Kidney epithelial cell (primary cell): ENCODE data around the gene EIF4A3. TPM values are rescaled to one million over a fixed set of nuclear protein-coding genes. Genes with fewer than 3 reads are reported as not detected.

Experiments
- DNase-seq: peaks from one replicate; pipeline ENCODE4 v3.0.0-alpha.2; 2010; ENCODE audit warnings: low read depth
- H3K27me3 ChIP-seq: 2 replicates; pipeline ENCODE4 v1.6.0; 2011; ENCODE audit warnings: low read length; ENCODE audit not compliant: control insufficient read depth, insufficient read depth
- H3K36me3 ChIP-seq: 2 replicates; pipeline ENCODE4 v1.5.1; 2011; ENCODE audit warnings: low read length; ENCODE audit not compliant: control insufficient read depth, insufficient read depth
- H3K4me3 ChIP-seq: 2 replicates; pipeline ENCODE4 v1.5.1; 2011; ENCODE audit warnings: low read depth, mild to moderate bottlenecking, control low read depth, low read length
- total RNA-seq: library from RNA; depleted of rRNA; stranded (reverse); fragments of >200 nt; gene quantifications from 2 replicates; pipeline ENCODE4 v1.2.3, GENCODE V29; 2015
- TF ChIP-seq, protein P1 (sequence below): IDR thresholded peaks from 2 replicates; pipeline ENCODE4 v1.5.1; 2011; ENCODE audit warnings: mild to moderate bottlenecking, moderate library complexity, low read length, control low read depth, inconsistent platforms; ENCODE audit not compliant: insufficient read depth, poor library complexity, severe bottlenecking

Gene EIF4A3
- total RNA-seq, 1 donor from 2014 or later, result 74.1 TPM

- DNase-seq, result no peak
- H3K36me3 ChIP-seq, result no peaks in the 10 kb centered on the region
- peaks cover 39% of the 10 kb centered on the region for H3K27me3 ChIP-seq
- no peak overlapping the region for H3K4me3 ChIP-seq
- TF ChIP-seq, protein P1, sequence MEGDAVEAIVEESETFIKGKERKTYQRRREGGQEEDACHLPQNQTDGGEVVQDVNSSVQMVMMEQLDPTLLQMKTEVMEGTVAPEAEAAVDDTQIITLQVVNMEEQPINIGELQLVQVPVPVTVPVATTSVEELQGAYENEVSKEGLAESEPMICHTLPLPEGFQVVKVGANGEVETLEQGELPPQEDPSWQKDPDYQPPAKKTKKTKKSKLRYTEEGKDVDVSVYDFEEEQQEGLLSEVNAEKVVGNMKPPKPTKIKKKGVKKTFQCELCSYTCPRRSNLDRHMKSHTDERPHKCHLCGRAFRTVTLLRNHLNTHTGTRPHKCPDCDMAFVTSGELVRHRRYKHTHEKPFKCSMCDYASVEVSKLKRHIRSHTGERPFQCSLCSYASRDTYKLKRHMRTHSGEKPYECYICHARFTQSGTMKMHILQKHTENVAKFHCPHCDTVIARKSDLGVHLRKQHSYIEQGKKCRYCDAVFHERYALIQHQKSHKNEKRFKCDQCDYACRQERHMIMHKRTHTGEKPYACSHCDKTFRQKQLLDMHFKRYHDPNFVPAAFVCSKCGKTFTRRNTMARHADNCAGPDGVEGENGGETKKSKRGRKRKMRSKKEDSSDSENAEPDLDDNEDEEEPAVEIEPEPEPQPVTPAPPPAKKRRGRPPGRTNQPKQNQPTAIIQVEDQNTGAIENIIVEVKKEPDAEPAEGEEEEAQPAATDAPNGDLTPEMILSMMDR, result no peak
Measured at GRCh38 chr17:80191192-80191591, 44.3 kb upstream of the EIF4A3 start.

- H3K4me3 ChIP-seq, result no peak overlapping the region
- TF ChIP-seq, protein P1, result no peak
- no peaks in the 10 kb centered on the region for H3K36me3 ChIP-seq
- peaks cover 37% of the 10 kb centered on the region for H3K27me3 ChIP-seq
- no peak for DNase-seq
Measured at GRCh38 chr17:80190716-80191115, 43.8 kb upstream of the EIF4A3 start.

- Histone ChIP-seq H3K4me3 (no peak overlapping the region), H3K36me3 (no peaks in the 10 kb centered on the region), H3K27me3 (peaks cover 28% of the 10 kb centered on the region)
- TF ChIP-seq, protein P1, result no peak
- no peak for DNase-seq
Measured at GRCh38 chr17:80189611-80190010, 42.7 kb upstream of the EIF4A3 start.

- TF ChIP-seq, protein P1, result no peak
- no peaks in the 10 kb centered on the region for H3K36me3 ChIP-seq
- DNase-seq, result no peak
- H3K27me3 ChIP-seq, result peaks cover 30% of the 10 kb centered on the region
- H3K4me3 ChIP-seq, result no peak overlapping the region
Measured at GRCh38 chr17:80187515-80187941, 40.6 kb upstream of the EIF4A3 start.

DNA sequence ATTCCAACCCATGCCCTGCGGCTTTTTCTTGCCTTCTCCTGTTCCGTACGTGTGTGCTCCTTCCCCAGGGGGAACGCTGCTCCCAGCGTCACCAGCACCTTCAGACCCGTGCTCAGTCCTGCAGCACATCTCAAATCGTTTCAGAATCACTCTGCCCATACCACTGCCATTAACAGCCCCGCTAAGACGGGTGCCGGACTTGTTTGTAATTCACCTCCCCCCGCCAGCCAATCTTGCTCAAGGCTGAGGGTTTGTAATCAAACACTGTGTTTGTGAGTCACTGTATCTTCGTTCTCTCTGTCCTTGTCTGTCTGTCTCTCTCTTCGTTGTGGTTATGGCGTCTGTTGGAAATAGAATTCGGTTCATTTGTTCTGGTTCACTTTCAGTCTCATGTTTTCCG lies 40.2 kb upstream of the EIF4A3 start:
- no peak overlapping the region for H3K4me3 ChIP-seq

GRCh38 chr17:80185968-80186367 lies 39.0 kb upstream of the EIF4A3 start:
- Histone ChIP-seq H3K36me3 (no peaks in the 10 kb centered on the region), H3K4me3 (no peak overlapping the region), H3K27me3 (peaks cover 17% of the 10 kb centered on the region)
- TF ChIP-seq, protein P1, result no peak
- DNase-seq, result no peak

More for the DNA sequence above, 40.2 kb upstream of the EIF4A3 start:
- TF ChIP-seq, protein P1, result no peak
- Histone ChIP-seq H3K27me3 (peaks cover 26% of the 10 kb centered on the region), H3K36me3 (no peaks in the 10 kb centered on the region)
- DNase-seq, result no peak
